B cell (primary cell): ENCODE measurements around the gene CD244. TPM values are rescaled to one million over a fixed set of nuclear protein-coding genes. Genes with fewer than 3 reads are reported as not detected.

ENCODE experiments used
- ATAC-seq: fragments of 200-7000 bp; cut with Tn5 transposase; one replicate; pipeline ENCODE4 v1.10.0; 2021; ENCODE audit warnings: low read depth, mild to moderate bottlenecking, moderate number of reproducible peaks, moderate library complexity
- CTCF ChIA-PET: fragments of 350-600 bp; sonication (Branson Sonifier 250); formaldehyde crosslinking; loops from one replicate; lab custom pipeline; 2021; ENCODE audit warnings: antibody characterized with exemption, inconsistent platforms; lab: Charles Lee
- POLR2A ChIA-PET: fragments of 350-600 bp; sonication (Branson Sonifier 250); formaldehyde crosslinking; loops from one replicate; lab custom pipeline; 2021; ENCODE audit warnings: antibody characterized with exemption; lab: Charles Lee
- DNase-seq: peaks from one replicate; pipeline ENCODE4 v3.0.0; 2013
- H2AFZ ChIP-seq: 2 replicates; pipeline ENCODE4 v1.6.1; 2012; ENCODE audit warnings: mild to moderate bottlenecking, low read depth, low read length; ENCODE audit not compliant: insufficient read depth, poor library complexity, severe bottlenecking
- H3K27ac ChIP-seq, 2 donors: 1 replicate in 1 of 2; 2 replicates in 1 of 2; pipeline ENCODE4 v1.5.1; 2012 to 2013; ENCODE audit warnings: low read length in 2 of 2, mild to moderate bottlenecking in 2 of 2, moderate library complexity in 1 of 2
- H3K27me3 ChIP-seq, 4 experiments: fragments of 200-600 bp in 1 of 4; sonication (generic) in 1 of 4; replicated peaks in 1 of 4; 1 replicate in 2 of 4; 2 replicates in 2 of 4; pipeline versions ENCODE4 v1.6.1 to v1.7.0; 2013 to 2016; ENCODE audit warnings: low read length in 3 of 4, mild to moderate bottlenecking in 2 of 4, mixed read lengths in 1 of 4, moderate library complexity in 1 of 4; ENCODE audit not compliant: insufficient read depth in 4 of 4, control insufficient read depth in 3 of 4; ENCODE audit errors: control extremely low read depth in 1 of 4
- H3K36me3 ChIP-seq, 2 experiments: replicated peaks in 1 of 2; 1 replicate in 1 of 2; 2 replicates in 1 of 2; pipeline versions ENCODE4 v1.6.1 to v1.7.1; 2013; ENCODE audit warnings: low read length in 1 of 2; ENCODE audit not compliant: insufficient read depth in 2 of 2, control insufficient read depth in 1 of 2; ENCODE audit errors: control extremely low read depth in 1 of 2, extremely low read depth in 1 of 2
- H3K4me1 ChIP-seq, 2 donors: fragments of 200-600 bp in 1 of 2; sonication (generic) in 1 of 2; 1 replicate in 1 of 2; 2 replicates in 1 of 2; pipeline versions ENCODE4 v1.5.1 to v1.6.1; 2013 to 2017; ENCODE audit warnings: low read length in 2 of 2; ENCODE audit not compliant: control insufficient read depth in 2 of 2, insufficient read depth in 2 of 2
- H3K4me2 ChIP-seq: replicated peaks from 2 replicates; pipeline ENCODE3; 2012; ENCODE audit warnings: mild to moderate bottlenecking, low read depth, low read length; ENCODE audit not compliant: poor library complexity, severe bottlenecking
- H3K4me3 ChIP-seq, 5 experiments: fragments of 200-600 bp in 1 of 5; sonication (generic) in 1 of 5; 1 replicate in 3 of 5; 2 replicates in 2 of 5; pipeline versions ENCODE4 v1.5.1 to v1.7.0; 2011 to 2016; ENCODE audit warnings: low read length in 4 of 5, mild to moderate bottlenecking in 4 of 5, low read depth in 2 of 5, control low read depth in 1 of 5, moderate library complexity in 1 of 5; ENCODE audit not compliant: insufficient read depth in 1 of 5; ENCODE audit errors: control extremely low read depth in 1 of 5, extremely low read depth in 1 of 5
- H3K79me2 ChIP-seq: fragments of 200-600 bp; sonication (generic); one replicate; pipeline ENCODE4 v1.6.0; 2016; ENCODE audit warnings: low read length; ENCODE audit not compliant: control insufficient read depth, insufficient read depth
- H3K9ac ChIP-seq: fragments of 200-600 bp; sonication (generic); 2 replicates; pipeline ENCODE4 v1.6.1; 2017; ENCODE audit warnings: mild to moderate bottlenecking, low read length, moderate library complexity
- H3K9me3 ChIP-seq, 3 donors: one replicate each; pipeline versions ENCODE4 v1.6.1 to v1.7.1; 2013; ENCODE audit warnings: low read length in 2 of 3; ENCODE audit not compliant: control insufficient read depth in 2 of 3, insufficient read depth in 1 of 3; ENCODE audit errors: control extremely low read depth in 1 of 3
- H4K20me1 ChIP-seq: 2 replicates; pipeline ENCODE4 v1.6.0; 2012; ENCODE audit warnings: mild to moderate bottlenecking, low read length; ENCODE audit not compliant: insufficient read depth, control insufficient read depth, poor library complexity, severe bottlenecking
- H3K27ac Mint-ChIP-seq: one replicate; pipeline ENCODE4 v1.8.0; 2021; ENCODE audit warnings: mixed read lengths
- H3K27me3 Mint-ChIP-seq: one replicate; pipeline ENCODE4 v1.8.0; 2021; ENCODE audit warnings: mixed read lengths
- H3K4me1 Mint-ChIP-seq: one replicate; pipeline ENCODE4 v1.8.0; 2021; ENCODE audit warnings: mixed read lengths
- H3K4me3 Mint-ChIP-seq: one replicate; pipeline ENCODE4 v1.8.0; 2021; ENCODE audit warnings: mixed read lengths
- H3K9me3 Mint-ChIP-seq: one replicate; pipeline ENCODE4 v1.8.0; 2022; ENCODE audit warnings: mixed read lengths; ENCODE audit not compliant: insufficient read depth
- EZH2 ChIP-seq: IDR thresholded peaks from 2 replicates; pipeline ENCODE4 v1.6.1; 2012; ENCODE audit warnings: borderline replicate concordance, low read depth, mild to moderate bottlenecking, moderate library complexity, low read length; ENCODE audit not compliant: insufficient read depth, poor library complexity, severe bottlenecking
- WGBS: methylation state at CpG from one replicate; pipeline ENCODE4 v1.1.5; 2013; ENCODE audit warnings: missing lambda C conversion rate; ENCODE audit not compliant: insufficient coverage; 5-methylcytosine and 5-hydroxymethylcytosine counted together
- intact Hi-C: fragments of 100-400 bp; cut with micrococcal nuclease; formaldehyde crosslinking; loops from one replicate; pipeline ENCODE4 v1.10.0; 2022
- polyA minus RNA-seq: library from RNA; depleted of rRNA, polyadenylated mRNA; stranded (reverse); fragments of >200 nt; gene quantifications from 2 replicates; pipeline ENCODE4 v1.2.3, GENCODE V29; 2012
- polyA plus RNA-seq: library from polyadenylated mRNA; depleted of rRNA; stranded (reverse); fragments of >200 nt; gene quantifications from 2 replicates; pipeline ENCODE4 v1.2.3, GENCODE V29; 2012
- total RNA-seq, 2 donors: library from RNA; stranded (reverse); fragments of 120-200 nt in 1 of 2; gene quantifications; 1 replicate in 1 of 2; 2 replicates in 1 of 2; pipeline versions ENCODE4 v1.2.3 to v1.2.4, GENCODE V29; 2013 to 2022
- TF ChIP-seq, protein P1 (sequence below): fragments of 200-600 bp; IDR thresholded peaks from one replicate; pipeline ENCODE4 v1.8.0; 2022; ENCODE audit warnings: antibody characterized with exemption, mild to moderate bottlenecking

CD244 gene, protein sequence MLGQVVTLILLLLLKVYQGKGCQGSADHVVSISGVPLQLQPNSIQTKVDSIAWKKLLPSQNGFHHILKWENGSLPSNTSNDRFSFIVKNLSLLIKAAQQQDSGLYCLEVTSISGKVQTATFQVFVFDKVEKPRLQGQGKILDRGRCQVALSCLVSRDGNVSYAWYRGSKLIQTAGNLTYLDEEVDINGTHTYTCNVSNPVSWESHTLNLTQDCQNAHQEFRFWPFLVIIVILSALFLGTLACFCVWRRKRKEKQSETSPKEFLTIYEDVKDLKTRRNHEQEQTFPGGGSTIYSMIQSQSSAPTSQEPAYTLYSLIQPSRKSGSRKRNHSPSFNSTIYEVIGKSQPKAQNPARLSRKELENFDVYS
- total RNA-seq (0.15 TPM in 1 of 2 replicates, not detected in the other), polyA plus RNA-seq (0.31 and 0.69 TPM in 2 replicates), polyA minus RNA-seq (0.57 and 0.86 TPM in 2 replicates)
- total RNA-seq (2013): 1.1 TPM

DNA sequence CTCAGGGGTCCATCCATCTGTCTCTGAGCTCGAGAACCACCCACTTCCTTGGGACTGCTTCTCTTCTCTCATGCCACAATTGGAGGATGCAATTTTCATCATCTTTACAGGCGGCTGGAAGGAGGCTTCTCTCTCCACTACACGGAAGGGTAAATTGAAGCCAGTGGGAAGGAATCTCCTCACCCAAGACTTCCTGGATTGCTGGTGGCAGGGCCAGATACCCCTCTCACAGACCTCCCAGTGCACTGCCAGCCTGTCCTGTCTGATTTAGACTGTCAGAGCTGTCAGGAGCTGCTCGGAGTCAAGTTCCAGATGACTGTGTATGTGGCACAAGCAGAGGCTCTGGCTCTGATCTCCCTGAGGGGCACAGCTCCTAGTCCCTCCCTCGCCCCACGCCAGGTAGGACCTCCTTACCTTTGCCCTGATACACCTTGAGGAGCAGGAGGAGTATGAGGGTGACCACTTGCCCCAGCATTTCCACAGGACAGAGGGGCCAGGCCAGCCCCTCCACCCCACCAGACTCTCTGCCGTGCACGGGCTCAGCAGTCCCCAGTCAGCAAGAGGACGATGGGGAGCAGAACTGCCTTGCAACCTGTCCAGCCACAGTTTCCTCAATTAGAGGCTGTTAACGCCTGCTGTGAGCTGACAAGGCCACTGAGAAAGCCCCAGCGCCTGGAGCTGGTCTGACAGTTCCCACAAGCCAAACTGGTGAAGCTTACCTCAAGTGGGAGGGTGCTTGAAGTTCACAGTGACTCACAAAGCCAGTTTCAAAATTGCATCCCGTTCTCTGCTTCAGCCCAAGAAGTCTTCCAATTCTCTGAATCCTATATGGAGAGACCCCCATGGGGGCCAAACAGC is at the start of gene CD244:
Gene CD244, minus strand, starts transcription at position 685 of the 858 bp plus-strand sequence. Its CDS starts 210 bp downstream, at position 475.
- no peak for DNase-seq
- WGBS: 18% methylated on average over 6 of the region's 12 CpGs
- POLR2A ChIA-PET: interaction anchor here (0.6 kb wide), 1 partner anchor 263 kb away, joined by 5 read pairs; no protein-coding TSS in a partner anchor
- Histone ChIP-seq H3K4me2 (peak within 1 kb of the TSS; percentile 17), H3K27me3 (no peaks in the 10 kb centered on the region), H3K9me3 (no peaks in the 10 kb centered on the region), H4K20me1 (no peaks in the 10 kb centered on the region), H3K79me2 (no peaks in the 10 kb centered on the region), H3K4me3 (no peak within 1 kb of the TSS), H3K36me3 (no peaks in the 10 kb centered on the region), H3K4me1 (peaks cover 15 to 23% of the 10 kb centered on the region in 2 donors), H3K9ac (no peak within 1 kb of the TSS), H2AFZ (peak within 1 kb of the TSS; percentile 64), H3K27ac (no peak within 1 kb of the TSS)
- TF ChIP-seq, protein P1, sequence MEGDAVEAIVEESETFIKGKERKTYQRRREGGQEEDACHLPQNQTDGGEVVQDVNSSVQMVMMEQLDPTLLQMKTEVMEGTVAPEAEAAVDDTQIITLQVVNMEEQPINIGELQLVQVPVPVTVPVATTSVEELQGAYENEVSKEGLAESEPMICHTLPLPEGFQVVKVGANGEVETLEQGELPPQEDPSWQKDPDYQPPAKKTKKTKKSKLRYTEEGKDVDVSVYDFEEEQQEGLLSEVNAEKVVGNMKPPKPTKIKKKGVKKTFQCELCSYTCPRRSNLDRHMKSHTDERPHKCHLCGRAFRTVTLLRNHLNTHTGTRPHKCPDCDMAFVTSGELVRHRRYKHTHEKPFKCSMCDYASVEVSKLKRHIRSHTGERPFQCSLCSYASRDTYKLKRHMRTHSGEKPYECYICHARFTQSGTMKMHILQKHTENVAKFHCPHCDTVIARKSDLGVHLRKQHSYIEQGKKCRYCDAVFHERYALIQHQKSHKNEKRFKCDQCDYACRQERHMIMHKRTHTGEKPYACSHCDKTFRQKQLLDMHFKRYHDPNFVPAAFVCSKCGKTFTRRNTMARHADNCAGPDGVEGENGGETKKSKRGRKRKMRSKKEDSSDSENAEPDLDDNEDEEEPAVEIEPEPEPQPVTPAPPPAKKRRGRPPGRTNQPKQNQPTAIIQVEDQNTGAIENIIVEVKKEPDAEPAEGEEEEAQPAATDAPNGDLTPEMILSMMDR: no peak
- no peak for TF ChIP-seq EZH2
- ATAC-seq: peak; percentile 10
- Mint-ChIP-seq H3K4me3 (peak within 1 kb of the TSS; percentile 39), H3K4me1 (peaks cover 21% of the 10 kb centered on the region), H3K9me3 (no peaks in the 10 kb centered on the region), H3K27me3 (peaks cover 14% of the 10 kb centered on the region), H3K27ac (no peak within 1 kb of the TSS)
- CTCF ChIA-PET: interaction anchor here (0.5 to 0.9 kb wide), 2 partner anchors 17 to 165 kb away, joined by 3 read pairs; no protein-coding TSS in a partner anchor
- intact Hi-C loops: no loop called here
